ENCODE measurements around the gene SLC16A12. TPM values are rescaled to one million over a fixed set of nuclear protein-coding genes. Genes with fewer than 3 reads are reported as not detected.
A peak's percentile ranks its signal among the peaks of the same experiment; 100 is the strongest.

SLC16A12 gene
- total and polyA plus RNA-seq, 12 donors, result 0.25 to 2.4 (median 0.53) TPM; not detected in 1

DNA sequence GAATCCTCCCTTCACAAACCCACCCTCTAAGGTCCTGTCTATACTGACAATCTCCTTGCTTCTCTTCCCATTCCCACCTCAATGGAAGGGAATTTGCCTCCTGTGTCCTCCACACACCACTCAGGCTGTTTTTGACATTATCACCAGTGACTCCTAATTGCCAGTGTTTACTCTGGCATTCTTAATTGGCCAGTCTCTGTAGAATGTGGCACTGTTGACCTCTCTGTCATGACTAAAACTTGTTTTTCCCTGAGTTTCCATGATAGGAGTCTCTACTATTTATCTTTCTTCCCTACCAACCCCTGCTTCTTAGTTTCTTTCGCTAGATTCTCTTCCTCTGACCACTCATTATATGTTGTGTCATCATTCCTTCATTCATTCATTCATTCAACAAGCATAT lies 12.1 kb downstream of the SLC16A12 start:
- peaks cover 0 to 9% of the 10 kb centered on the region in 2 donors for H3K4me1 ChIP-seq (replicated peaks in 1 of 2)
- H3K36me3 ChIP-seq (replicated peaks in 1 of 2), result no peaks in the 10 kb centered on the region
- WGBS, 4 donors, result 60 to 86% (median 80%) methylated on average over 1 of the region's 1 CpG
- no peaks in the 10 kb centered on the region for H3K27me3 ChIP-seq
- TF ChIP-seq POLR2A (IDR thresholded peaks at IDR 0.05), result no peak
- TF ChIP-seq, protein P1, sequence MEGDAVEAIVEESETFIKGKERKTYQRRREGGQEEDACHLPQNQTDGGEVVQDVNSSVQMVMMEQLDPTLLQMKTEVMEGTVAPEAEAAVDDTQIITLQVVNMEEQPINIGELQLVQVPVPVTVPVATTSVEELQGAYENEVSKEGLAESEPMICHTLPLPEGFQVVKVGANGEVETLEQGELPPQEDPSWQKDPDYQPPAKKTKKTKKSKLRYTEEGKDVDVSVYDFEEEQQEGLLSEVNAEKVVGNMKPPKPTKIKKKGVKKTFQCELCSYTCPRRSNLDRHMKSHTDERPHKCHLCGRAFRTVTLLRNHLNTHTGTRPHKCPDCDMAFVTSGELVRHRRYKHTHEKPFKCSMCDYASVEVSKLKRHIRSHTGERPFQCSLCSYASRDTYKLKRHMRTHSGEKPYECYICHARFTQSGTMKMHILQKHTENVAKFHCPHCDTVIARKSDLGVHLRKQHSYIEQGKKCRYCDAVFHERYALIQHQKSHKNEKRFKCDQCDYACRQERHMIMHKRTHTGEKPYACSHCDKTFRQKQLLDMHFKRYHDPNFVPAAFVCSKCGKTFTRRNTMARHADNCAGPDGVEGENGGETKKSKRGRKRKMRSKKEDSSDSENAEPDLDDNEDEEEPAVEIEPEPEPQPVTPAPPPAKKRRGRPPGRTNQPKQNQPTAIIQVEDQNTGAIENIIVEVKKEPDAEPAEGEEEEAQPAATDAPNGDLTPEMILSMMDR (IDR thresholded peaks at IDR 0.05), result no peak
- no peaks in the 10 kb centered on the region for H3K9me3 ChIP-seq (replicated peaks in 1 of 3)
- no peak overlapping the region for H3K27ac ChIP-seq
- no peak for DNase-seq
- intact Hi-C loops (cut with DNase I), result no loop called here
- H3K4me3 ChIP-seq, result no peak overlapping the region

DNA sequence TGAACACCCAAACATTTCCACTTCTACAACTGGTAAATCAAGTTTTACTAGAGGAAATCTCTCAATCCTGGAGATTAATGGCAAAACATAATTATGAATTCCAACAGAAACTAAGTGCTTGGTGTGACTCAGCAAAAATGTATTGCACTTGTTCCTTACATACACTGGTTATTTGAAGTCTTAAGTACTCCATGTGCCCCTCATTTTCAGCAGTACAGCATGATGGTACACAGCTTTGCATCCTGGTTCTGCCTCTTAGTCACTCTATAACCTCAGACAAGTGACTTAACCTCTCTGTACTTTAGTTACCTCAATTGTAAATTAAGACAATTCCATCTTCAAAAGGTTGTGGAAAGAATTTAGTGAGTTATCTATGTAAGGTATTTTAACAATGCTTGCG lies 12.9 kb downstream of the SLC16A12 start:
- no peak overlapping the region for H3K4me3 ChIP-seq
- H3K27ac ChIP-seq, result no peak overlapping the region
- no peaks in the 10 kb centered on the region for H3K36me3 ChIP-seq (replicated peaks in 1 of 2)
- no peaks in the 10 kb centered on the region for H3K9me3 ChIP-seq (replicated peaks in 1 of 3)
- H3K4me1 ChIP-seq (replicated peaks in 1 of 2), result peaks cover 0 to 9% of the 10 kb centered on the region in 2 donors
- whole genome bisulfite sequencing, 4 donors, result 77 to 94% (median 91%) methylated on average over 1 of the region's 1 CpG
- intact Hi-C loops (cut with DNase I), result no loop called here
- TF ChIP-seq, protein P1 (IDR thresholded peaks at IDR 0.05), result no peak
- TF ChIP-seq POLR2A (IDR thresholded peaks at IDR 0.05), result no peak
- no peaks in the 10 kb centered on the region for H3K27me3 ChIP-seq
- DNase-seq, result no peak

DNA sequence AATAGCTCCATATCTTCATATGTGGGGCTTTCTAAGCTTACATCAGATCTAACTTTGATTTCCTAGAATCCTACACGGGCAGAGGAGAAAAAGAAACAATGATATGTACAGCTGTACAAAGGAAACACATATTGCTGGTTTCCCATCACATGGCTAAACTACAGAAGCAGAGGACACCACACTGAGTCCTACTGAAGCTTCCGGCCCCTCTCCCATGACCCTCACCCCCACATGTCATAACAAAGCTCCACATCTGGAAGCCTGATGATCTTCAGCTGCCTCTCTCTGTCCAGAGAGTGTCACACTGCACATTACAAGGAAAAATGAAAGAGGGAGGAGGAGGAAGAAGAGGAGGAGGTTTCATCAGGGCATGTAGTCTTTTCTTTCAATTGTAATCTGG lies 14.0 kb downstream of the SLC16A12 start:
- 57 to 69% (median 64%) methylated on average over 2 of the region's 2 CpGs for WGBS, 4 donors
- no peaks in the 10 kb centered on the region for H3K9me3 ChIP-seq (replicated peaks in 1 of 3)
- DNase-seq, result no peak
- intact Hi-C loops (cut with DNase I), result no loop called here
- H3K4me3 ChIP-seq, result no peak overlapping the region
- H3K27ac ChIP-seq, result peak overlapping the region in 3 of 5 donors; percentile 10 to 52 (median 45)
- H3K36me3 ChIP-seq (replicated peaks in 1 of 2), result no peaks in the 10 kb centered on the region
- peaks cover 0 to 9% of the 10 kb centered on the region in 2 donors for H3K4me1 ChIP-seq (replicated peaks in 1 of 2)
- no peaks in the 10 kb centered on the region for H3K27me3 ChIP-seq
- TF ChIP-seq POLR2A (IDR thresholded peaks at IDR 0.05), result no peak
- TF ChIP-seq, protein P1 (IDR thresholded peaks at IDR 0.05), result no peak

DNA sequence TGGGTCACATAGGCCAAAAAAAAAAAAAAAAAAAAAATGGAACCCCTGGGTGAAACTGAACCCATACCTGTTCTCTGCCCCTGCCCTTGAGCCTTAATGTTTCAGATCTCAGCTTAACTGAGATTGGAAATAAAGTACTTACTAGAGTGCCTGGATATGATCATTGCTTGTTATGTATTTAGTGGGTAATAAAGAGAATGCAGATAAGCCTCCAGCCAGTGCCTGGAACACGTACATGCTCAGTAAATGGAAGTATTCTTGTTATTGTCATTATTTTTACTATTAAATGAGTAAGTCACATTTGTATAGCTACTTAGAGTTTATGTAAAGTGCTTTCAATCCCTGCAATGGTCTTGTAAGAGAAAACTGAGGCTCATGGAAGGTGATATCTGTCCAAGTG lies 14.7 kb downstream of the SLC16A12 start:
- Histone ChIP-seq H3K27me3 (no peaks in the 10 kb centered on the region), H3K27ac (peak overlapping the region in 3 of 5 donors; percentile 10 to 52 (median 45)), H3K9me3 (replicated peaks in 1 of 3) (no peaks in the 10 kb centered on the region), H3K4me3 (no peak overlapping the region), H3K36me3 (replicated peaks in 1 of 2) (no peaks in the 10 kb centered on the region), H3K4me1 (replicated peaks in 1 of 2) (peaks cover 0 to 9% of the 10 kb centered on the region in 2 donors)
- no peak for TF ChIP-seq POLR2A (IDR thresholded peaks at IDR 0.05)
- TF ChIP-seq, protein P1 (IDR thresholded peaks at IDR 0.05), result no peak
- intact Hi-C loops (cut with DNase I), result no loop called here
- no peak for DNase-seq
- 74 to 88% (median 79%) methylated on average over 1 of the region's 1 CpG for WGBS, 4 donors
